Measurements from ENCODE around the gene SKOR2. TPM values are rescaled to one million over a fixed set of nuclear protein-coding genes. Genes with fewer than 3 reads are reported as not detected.

Gene SKOR2
- total and polyA plus RNA-seq, 2 experiments from 2014 or later, result 0.10 to 0.42 TPM

DNA sequence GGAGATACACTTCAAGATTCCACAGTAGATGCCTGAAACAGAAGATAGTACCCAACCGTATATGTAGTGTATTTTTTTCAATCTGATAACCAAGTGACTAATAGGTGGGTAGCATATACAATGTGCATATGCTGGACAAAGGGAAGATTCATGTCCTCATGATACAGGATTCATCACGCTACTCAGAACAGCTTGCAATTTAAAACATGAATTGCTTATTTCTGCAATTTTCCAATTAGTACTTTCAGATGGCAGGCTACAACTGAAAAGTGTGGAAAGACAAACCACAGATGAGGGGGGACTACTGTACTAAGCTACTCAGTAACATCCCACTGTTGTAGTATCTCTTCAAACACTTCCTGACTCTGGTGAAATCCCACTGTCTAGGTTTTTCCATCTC, 79.0 kb downstream of the SKOR2 start:
- H3K4me3 ChIP-seq, result no peak overlapping the region
- no peaks in the 10 kb centered on the region for H3K9me3 Mint-ChIP-seq
- H4K20me1 ChIP-seq (replicated peaks; ENCODE audit: insufficient read depth), result peaks cover 29% of the 10 kb centered on the region
- TF ChIP-seq EZH2phosphoT487 (IDR thresholded peaks at IDR 0.05; ENCODE audit: unreplicated experiment) (no peak), JUNB (IDR thresholded peaks at IDR 0.05; ENCODE audit: unreplicated experiment) (no peak)
- ATAC-seq, result no peak
- H3K4me3 Mint-ChIP-seq, result no peak overlapping the region
- peaks cover 65% of the 10 kb centered on the region for H3K79me2 ChIP-seq (replicated peaks; ENCODE audit: insufficient read depth)
- no peaks in the 10 kb centered on the region for H3K27me3 ChIP-seq (ENCODE audit: insufficient read depth)
- H3K9me2 ChIP-seq (ENCODE audit: insufficient read depth), result no peaks in the 10 kb centered on the region
- no peak overlapping the region for H2AFZ ChIP-seq
- H3K36me3 ChIP-seq (ENCODE audit: insufficient read depth), result no peaks in the 10 kb centered on the region
- H3K36me3 Mint-ChIP-seq (ENCODE audit: low read depth), result no peaks in the 10 kb centered on the region
- no peaks in the 10 kb centered on the region for H3K4me1 Mint-ChIP-seq
- H3K27ac Mint-ChIP-seq, result no peak overlapping the region
- peaks cover 5% of the 10 kb centered on the region for H3K27me3 Mint-ChIP-seq (ENCODE audit: insufficient read depth, low read depth, poor library complexity)
- H3K4me2 ChIP-seq, result no peak overlapping the region
- DNase-seq (ENCODE audit: low spot score), result no peak
- no peaks in the 10 kb centered on the region for H3F3A ChIP-seq (replicated peaks; ENCODE audit: low read depth)
- peaks cover 6% of the 10 kb centered on the region for H3K4me1 ChIP-seq (ENCODE audit: insufficient read depth)
- H3K27ac ChIP-seq (ENCODE audit: low read depth), result no peak overlapping the region

DNA sequence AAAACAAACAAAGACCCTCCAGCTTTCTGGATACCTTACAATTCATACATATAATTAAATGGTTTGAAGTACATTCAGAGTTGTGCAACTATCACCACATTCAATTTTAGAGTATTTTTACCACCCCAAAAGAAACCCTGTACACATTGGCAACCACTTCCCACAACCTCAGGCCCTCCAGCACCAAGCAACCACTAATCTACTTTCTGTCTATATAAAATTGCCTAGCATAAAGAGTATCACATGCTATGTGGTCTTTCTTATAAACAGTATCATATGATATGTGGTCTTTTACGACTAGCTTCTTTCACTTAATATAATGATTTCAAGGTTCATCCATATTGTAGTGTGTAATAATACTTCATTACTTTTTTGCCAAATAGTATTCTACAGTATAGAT, 82.5 kb downstream of the SKOR2 start:
- peaks cover 76% of the 10 kb centered on the region for H3K79me2 ChIP-seq (replicated peaks; ENCODE audit: insufficient read depth)
- Mint-ChIP-seq H3K9me3 (no peaks in the 10 kb centered on the region), H3K27me3 (ENCODE audit: insufficient read depth, low read depth, poor library complexity) (no peaks in the 10 kb centered on the region), H3K36me3 (ENCODE audit: low read depth) (no peaks in the 10 kb centered on the region), H3K4me1 (no peaks in the 10 kb centered on the region), H3K27ac (no peak overlapping the region), H3K4me3 (no peak overlapping the region)
- H3K4me3 ChIP-seq, result no peak overlapping the region
- no peak overlapping the region for H3K4me2 ChIP-seq
- ATAC-seq, result no peak
- no peaks in the 10 kb centered on the region for H3K36me3 ChIP-seq (ENCODE audit: insufficient read depth)
- peaks cover 28% of the 10 kb centered on the region for H4K20me1 ChIP-seq (replicated peaks; ENCODE audit: insufficient read depth)
- no peak overlapping the region for H2AFZ ChIP-seq
- H3K9me2 ChIP-seq (ENCODE audit: insufficient read depth), result no peaks in the 10 kb centered on the region
- H3F3A ChIP-seq (replicated peaks; ENCODE audit: low read depth), result no peaks in the 10 kb centered on the region
- no peaks in the 10 kb centered on the region for H3K27me3 ChIP-seq (ENCODE audit: insufficient read depth)
- no peak for DNase-seq (ENCODE audit: low spot score)
- H3K4me1 ChIP-seq (ENCODE audit: insufficient read depth), result no peaks in the 10 kb centered on the region
- H3K27ac ChIP-seq (ENCODE audit: low read depth), result no peak overlapping the region
- TF ChIP-seq, protein P1, sequence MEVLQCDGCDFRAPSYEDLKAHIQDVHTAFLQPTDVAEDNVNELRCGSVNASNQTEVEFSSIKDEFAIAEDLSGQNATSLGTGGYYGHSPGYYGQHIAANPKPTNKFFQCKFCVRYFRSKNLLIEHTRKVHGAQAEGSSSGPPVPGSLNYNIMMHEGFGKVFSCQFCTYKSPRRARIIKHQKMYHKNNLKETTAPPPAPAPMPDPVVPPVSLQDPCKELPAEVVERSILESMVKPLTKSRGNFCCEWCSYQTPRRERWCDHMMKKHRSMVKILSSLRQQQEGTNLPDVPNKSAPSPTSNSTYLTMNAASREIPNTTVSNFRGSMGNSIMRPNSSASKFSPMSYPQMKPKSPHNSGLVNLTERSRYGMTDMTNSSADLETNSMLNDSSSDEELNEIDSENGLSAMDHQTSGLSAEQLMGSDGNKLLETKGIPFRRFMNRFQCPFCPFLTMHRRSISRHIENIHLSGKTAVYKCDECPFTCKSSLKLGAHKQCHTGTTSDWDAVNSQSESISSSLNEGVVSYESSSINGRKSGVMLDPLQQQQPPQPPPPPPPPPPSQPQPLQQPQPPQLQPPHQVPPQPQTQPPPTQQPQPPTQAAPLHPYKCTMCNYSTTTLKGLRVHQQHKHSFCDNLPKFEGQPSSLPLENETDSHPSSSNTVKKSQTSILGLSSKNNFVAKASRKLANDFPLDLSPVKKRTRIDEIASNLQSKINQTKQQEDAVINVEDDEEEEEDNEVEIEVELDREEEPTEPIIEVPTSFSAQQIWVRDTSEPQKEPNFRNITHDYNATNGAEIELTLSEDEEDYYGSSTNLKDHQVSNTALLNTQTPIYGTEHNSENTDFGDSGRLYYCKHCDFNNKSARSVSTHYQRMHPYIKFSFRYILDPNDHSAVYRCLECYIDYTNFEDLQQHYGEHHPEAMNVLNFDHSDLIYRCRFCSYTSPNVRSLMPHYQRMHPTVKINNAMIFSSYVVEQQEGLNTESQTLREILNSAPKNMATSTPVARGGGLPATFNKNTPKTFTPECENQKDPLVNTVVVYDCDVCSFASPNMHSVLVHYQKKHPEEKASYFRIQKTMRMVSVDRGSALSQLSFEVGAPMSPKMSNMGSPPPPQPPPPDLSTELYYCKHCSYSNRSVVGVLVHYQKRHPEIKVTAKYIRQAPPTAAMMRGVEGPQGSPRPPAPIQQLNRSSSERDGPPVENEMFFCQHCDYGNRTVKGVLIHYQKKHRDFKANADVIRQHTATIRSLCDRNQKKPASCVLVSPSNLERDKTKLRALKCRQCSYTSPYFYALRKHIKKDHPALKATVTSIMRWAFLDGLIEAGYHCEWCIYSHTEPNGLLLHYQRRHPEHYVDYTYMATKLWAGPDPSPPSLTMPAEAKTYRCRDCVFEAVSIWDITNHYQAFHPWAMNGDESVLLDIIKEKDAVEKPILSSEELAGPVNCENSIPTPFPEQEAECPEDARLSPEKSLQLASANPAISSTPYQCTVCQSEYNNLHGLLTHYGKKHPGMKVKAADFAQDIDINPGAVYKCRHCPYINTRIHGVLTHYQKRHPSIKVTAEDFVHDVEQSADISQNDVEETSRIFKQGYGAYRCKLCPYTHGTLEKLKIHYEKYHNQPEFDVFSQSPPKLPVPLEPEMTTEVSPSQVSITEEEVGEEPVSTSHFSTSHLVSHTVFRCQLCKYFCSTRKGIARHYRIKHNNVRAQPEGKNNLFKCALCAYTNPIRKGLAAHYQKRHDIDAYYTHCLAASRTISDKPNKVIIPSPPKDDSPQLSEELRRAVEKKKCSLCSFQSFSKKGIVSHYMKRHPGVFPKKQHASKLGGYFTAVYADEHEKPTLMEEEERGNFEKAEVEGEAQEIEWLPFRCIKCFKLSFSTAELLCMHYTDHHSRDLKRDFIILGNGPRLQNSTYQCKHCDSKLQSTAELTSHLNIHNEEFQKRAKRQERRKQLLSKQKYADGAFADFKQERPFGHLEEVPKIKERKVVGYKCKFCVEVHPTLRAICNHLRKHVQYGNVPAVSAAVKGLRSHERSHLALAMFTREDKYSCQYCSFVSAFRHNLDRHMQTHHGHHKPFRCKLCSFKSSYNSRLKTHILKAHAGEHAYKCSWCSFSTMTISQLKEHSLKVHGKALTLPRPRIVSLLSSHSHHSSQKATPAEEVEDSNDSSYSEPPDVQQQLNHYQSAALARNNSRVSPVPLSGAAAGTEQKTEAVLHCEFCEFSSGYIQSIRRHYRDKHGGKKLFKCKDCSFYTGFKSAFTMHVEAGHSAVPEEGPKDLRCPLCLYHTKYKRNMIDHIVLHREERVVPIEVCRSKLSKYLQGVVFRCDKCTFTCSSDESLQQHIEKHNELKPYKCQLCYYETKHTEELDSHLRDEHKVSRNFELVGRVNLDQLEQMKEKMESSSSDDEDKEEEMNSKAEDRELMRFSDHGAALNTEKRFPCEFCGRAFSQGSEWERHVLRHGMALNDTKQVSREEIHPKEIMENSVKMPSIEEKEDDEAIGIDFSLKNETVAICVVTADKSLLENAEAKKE (CRISPR knock-in tag; IDR thresholded peaks at IDR 0.05), result no peak
- TF ChIP-seq STAT1 (IDR thresholded peaks at IDR 0.05; ENCODE audit: unreplicated experiment) (no peak), NANOG (IDR thresholded peaks at IDR 0.05; ENCODE audit: borderline replicate concordance) (no peak), EZH2phosphoT487 (IDR thresholded peaks at IDR 0.05; ENCODE audit: unreplicated experiment) (no peak), EZH2 (IDR thresholded peaks at IDR 0.05; ENCODE audit: low read depth, unreplicated experiment) (no peak), ZNF331 (CRISPR knock-in tag; IDR thresholded peaks at IDR 0.05; ENCODE audit: low read depth) (no peak), POLR2AphosphoS5 (IDR thresholded peaks at IDR 0.05; ENCODE audit: low read depth) (no peak), CREB1 (CRISPR knock-in tag; IDR thresholded peaks at IDR 0.05; ENCODE audit: low read depth) (no peak)
- TF ChIP-seq, protein P2, sequence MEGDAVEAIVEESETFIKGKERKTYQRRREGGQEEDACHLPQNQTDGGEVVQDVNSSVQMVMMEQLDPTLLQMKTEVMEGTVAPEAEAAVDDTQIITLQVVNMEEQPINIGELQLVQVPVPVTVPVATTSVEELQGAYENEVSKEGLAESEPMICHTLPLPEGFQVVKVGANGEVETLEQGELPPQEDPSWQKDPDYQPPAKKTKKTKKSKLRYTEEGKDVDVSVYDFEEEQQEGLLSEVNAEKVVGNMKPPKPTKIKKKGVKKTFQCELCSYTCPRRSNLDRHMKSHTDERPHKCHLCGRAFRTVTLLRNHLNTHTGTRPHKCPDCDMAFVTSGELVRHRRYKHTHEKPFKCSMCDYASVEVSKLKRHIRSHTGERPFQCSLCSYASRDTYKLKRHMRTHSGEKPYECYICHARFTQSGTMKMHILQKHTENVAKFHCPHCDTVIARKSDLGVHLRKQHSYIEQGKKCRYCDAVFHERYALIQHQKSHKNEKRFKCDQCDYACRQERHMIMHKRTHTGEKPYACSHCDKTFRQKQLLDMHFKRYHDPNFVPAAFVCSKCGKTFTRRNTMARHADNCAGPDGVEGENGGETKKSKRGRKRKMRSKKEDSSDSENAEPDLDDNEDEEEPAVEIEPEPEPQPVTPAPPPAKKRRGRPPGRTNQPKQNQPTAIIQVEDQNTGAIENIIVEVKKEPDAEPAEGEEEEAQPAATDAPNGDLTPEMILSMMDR (conservative IDR thresholded peaks at IDR 0.05; ENCODE audit: low read depth in 2 of 2), result no peak
- TF ChIP-seq, protein P3, sequence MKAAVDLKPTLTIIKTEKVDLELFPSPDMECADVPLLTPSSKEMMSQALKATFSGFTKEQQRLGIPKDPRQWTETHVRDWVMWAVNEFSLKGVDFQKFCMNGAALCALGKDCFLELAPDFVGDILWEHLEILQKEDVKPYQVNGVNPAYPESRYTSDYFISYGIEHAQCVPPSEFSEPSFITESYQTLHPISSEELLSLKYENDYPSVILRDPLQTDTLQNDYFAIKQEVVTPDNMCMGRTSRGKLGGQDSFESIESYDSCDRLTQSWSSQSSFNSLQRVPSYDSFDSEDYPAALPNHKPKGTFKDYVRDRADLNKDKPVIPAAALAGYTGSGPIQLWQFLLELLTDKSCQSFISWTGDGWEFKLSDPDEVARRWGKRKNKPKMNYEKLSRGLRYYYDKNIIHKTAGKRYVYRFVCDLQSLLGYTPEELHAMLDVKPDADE (IDR thresholded peaks at IDR 0.05), result no peak
